GM12801 (cell line): Measurements from ENCODE around the gene CLRN3.

Experiments
- CTCF ChIP-seq: IDR thresholded peaks from one replicate; pipeline ENCODE4 v1.5.1; 2011; ENCODE audit warnings: control low read depth; ENCODE audit not compliant: insufficient read length; ENCODE audit errors: extremely low read depth

CLRN3 gene

GRCh38 chr10:127905001-127905847 is 12.5 kb upstream of the CLRN3 start:
- no peak for TF ChIP-seq CTCF

- no peak for TF ChIP-seq CTCF
Measured at GRCh38 chr10:127904311-127905000, 11.7 kb upstream of the CLRN3 start.

DNA sequence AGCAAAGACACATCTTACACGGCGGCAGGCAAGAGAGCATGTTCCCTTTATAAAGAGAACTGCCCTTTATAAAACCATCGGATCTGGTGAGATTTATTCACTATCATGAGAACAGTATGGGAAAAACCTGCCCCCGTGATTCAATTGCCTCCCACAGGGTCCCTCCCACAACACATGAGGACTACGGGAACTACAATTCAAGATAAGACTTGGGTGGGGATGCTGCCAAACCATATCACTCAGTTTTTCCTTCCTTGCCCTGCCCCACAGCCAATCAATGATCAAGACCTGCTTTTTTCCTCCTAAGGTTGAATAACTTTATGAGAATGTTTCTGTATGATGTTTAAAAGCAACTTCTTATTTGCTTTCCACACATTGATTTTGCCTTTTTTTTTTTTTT is 11.0 kb upstream of the CLRN3 start:
- TF ChIP-seq CTCF: no peak

DNA sequence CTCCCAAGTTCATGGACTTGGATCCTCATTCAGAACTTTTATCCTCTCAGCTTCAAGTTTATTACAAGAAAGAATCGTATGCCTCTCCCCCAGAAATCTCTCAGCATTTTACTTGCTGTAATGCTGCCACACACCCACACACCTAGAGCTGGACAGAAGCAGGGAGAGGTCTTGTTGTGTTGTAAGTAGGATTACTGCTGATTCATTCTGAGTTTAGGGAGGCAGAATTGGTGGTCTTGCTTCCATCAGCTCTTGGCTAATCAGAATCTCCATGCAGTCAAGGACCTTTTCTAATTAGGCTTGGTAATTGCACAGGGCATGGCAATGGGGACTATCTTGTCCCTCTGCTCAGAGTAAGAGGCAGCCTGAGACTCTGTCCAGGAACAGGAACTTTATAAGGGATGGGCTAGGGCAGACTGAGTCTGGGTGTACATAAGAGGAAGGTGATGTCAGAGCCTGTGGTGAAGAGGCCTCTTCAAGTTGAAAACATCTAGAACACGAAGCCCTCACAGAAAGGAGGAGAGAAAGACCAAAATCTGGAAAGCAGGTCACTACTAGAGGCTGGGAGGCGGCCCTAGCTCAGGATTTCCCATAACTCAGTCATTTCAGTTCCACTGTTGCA is 7.1 kb upstream of the CLRN3 start:
- no peak for TF ChIP-seq CTCF

GRCh38 chr10:127897177-127897576 is 4.4 kb upstream of the CLRN3 start:
- no peak for TF ChIP-seq CTCF

DNA sequence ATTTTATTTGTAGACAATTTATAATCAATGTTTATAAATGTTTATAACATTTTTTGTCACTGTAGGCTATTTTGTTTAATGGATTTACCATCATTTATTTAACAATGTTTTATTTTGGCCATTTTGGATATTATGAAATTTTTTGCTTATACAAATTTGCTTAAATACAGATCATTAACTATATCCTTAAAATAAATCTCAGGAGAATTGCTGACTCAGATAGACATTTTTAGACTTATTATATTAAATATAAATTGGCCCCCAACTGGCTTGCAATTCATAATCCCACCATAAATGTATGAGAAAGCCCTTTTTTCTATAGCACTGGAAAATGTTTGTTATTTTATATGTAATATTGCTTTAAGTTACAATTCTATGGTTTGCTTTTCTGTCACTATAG is 3.8 kb upstream of the CLRN3 start:
- TF ChIP-seq CTCF: no peak

DNA sequence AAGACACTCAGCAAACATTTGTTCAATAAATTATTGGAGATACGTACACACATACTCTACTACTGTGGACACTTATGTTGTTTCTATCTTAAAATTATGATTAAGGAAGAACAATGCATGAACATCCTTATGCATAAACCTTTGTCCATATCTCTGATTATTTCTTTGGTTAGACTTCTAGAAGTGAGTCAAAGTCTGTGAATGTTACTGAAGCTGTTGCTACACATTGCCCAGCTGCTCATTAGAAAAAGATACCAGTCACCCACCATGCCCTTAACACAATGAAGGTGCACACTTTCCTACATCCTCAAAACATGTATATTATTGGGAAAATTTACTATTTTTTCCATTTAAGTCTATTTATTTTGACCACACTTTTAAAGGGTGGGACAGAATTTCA is 1.4 kb upstream of the CLRN3 start:
- TF ChIP-seq CTCF: no peak
